WI38 (cell line): ENCODE results near the gene C2orf15.
A peak's percentile ranks its signal among the peaks of the same experiment; 100 is the strongest.

Source experiments
- H3K4me3 ChIP-seq: 2 replicates; pipeline ENCODE4 v1.5.1; 2011; ENCODE audit warnings: low read depth, mild to moderate bottlenecking, control low read depth, low read length
- CTCF ChIP-seq: IDR thresholded peaks from 2 replicates; pipeline ENCODE4 v1.5.1; 2012; ENCODE audit warnings: low read depth, mild to moderate bottlenecking, control low read depth, low read length

Gene C2orf15

GRCh38 chr2:99153921-99154604, 12.6 kb downstream of the C2orf15 start:
- TF ChIP-seq CTCF: no peak
- peak overlapping the region; percentile 82 for H3K4me3 ChIP-seq

GRCh38 chr2:99154643-99155536, 13.4 kb downstream of the C2orf15 start, which contains the start of the genes LIPT1 and TSGA10:
Gene LIPT1 (plus strand): TSS chr2:99154967. CDS start chr2:99161958, 6,991 bp downstream.
Gene TSGA10 (minus strand): TSS chr2:99154942. CDS start chr2:99109439, 45,503 bp downstream.
- peak within 1 kb of the TSS; percentile 82 for H3K4me3 ChIP-seq
- TF ChIP-seq CTCF: no peak

- no peak for TF ChIP-seq CTCF
- H3K4me3 ChIP-seq: no peak overlapping the region
Measured at GRCh38 chr2:99156891-99157290, 15.4 kb downstream of the C2orf15 start.

GRCh38 chr2:99158599-99158998, 17.1 kb downstream of the C2orf15 start:
- no peak for TF ChIP-seq CTCF
- no peak overlapping the region for H3K4me3 ChIP-seq

GRCh38 chr2:99159594-99159993, 18.1 kb downstream of the C2orf15 start:
- no peak for TF ChIP-seq CTCF
- H3K4me3 ChIP-seq: no peak overlapping the region

- H3K4me3 ChIP-seq: no peak overlapping the region
- TF ChIP-seq CTCF: no peak
Measured at GRCh38 chr2:99166218-99166617, 24.7 kb downstream of the C2orf15 start.

GRCh38 chr2:99169534-99169933, 28.0 kb downstream of the C2orf15 start:
- no peak overlapping the region for H3K4me3 ChIP-seq
- TF ChIP-seq CTCF: no peak
